CD4-positive, alpha-beta T cell treated with Interleukin-12 subunit alpha and Interleukin-12 subunit beta, for 1 hour (primary cell): ENCODE results near the gene BPIFB2.

ENCODE experiments used
- DNase-seq: peaks from one replicate; pipeline ENCODE4 v3.0.0-alpha.2; 2020

The BPIFB2 gene

GRCh38 chr20:33023439-33024242 is 16.1 kb downstream of the BPIFB2 start:
- no peak for DNase-seq

GRCh38 chr20:33024243-33024560 is 16.7 kb downstream of the BPIFB2 start:
- no peak for DNase-seq

- no peak for DNase-seq
These were observed 17.3 kb downstream of the BPIFB2 start for GRCh38 chr20:33024609-33025317.

- DNase-seq: no peak
These were observed 17.9 kb downstream of the BPIFB2 start for GRCh38 chr20:33025318-33025876.

- DNase-seq: no peak
These were observed 18.7 kb downstream of the BPIFB2 start for GRCh38 chr20:33026072-33026778.

GRCh38 chr20:33026779-33027759 is 19.6 kb downstream of the BPIFB2 start:
- no peak for DNase-seq

- no peak for DNase-seq
These were observed 20.6 kb downstream of the BPIFB2 start for GRCh38 chr20:33027769-33028751.

- no peak for DNase-seq
These were observed 21.4 kb downstream of the BPIFB2 start for GRCh38 chr20:33028875-33029274.

GRCh38 chr20:33030076-33030475 is 22.6 kb downstream of the BPIFB2 start:
- DNase-seq: no peak

GRCh38 chr20:33030569-33030968 is 23.1 kb downstream of the BPIFB2 start:
- no peak for DNase-seq

GRCh38 chr20:33031531-33031930 is 24.0 kb downstream of the BPIFB2 start, which contains the start of gene BPIFB6:
TSS of gene BPIFB6 (plus strand) at chr20:33031648. CDS start at chr20:33031648, 0 bp downstream.
- DNase-seq: no peak

GRCh38 chr20:33032555-33032954 is 25.1 kb downstream of the BPIFB2 start:
- DNase-seq: no peak

- no peak for DNase-seq
These were observed 25.9 kb downstream of the BPIFB2 start for GRCh38 chr20:33033381-33033780.

- no peak for DNase-seq
These were observed 26.6 kb downstream of the BPIFB2 start for GRCh38 chr20:33034115-33034514.

- no peak for DNase-seq
These were observed 27.5 kb downstream of the BPIFB2 start for GRCh38 chr20:33034901-33035492.

GRCh38 chr20:33037456-33037855 is 30.0 kb downstream of the BPIFB2 start:
- no peak for DNase-seq

- no peak for DNase-seq
These were observed 30.7 kb downstream of the BPIFB2 start for GRCh38 chr20:33038243-33038642.

- DNase-seq: no peak
These were observed 34.9 kb downstream of the BPIFB2 start for GRCh38 chr20:33042430-33042829.

GRCh38 chr20:33042983-33043730 is 35.7 kb downstream of the BPIFB2 start:
- DNase-seq: no peak

GRCh38 chr20:33043731-33044181 is 36.3 kb downstream of the BPIFB2 start:
- no peak for DNase-seq
